Mesodermal cell (in vitro differentiated cells): Measurements from ENCODE around the gene NEK5.

ENCODE experiments used
- H3K27ac ChIP-seq: 2 replicates; pipeline ENCODE4 v1.7.0; 2013; ENCODE audit warnings: mild to moderate bottlenecking, low read depth, low read length, moderate library complexity; ENCODE audit not compliant: severe bottlenecking
- H3K36me3 ChIP-seq: 2 replicates; pipeline ENCODE4 v1.7.1; 2013; ENCODE audit warnings: mild to moderate bottlenecking, low read length, moderate library complexity; ENCODE audit not compliant: control insufficient read depth, insufficient read depth
- H3K4me1 ChIP-seq: one replicate; pipeline ENCODE4 v1.7.1; 2013; ENCODE audit warnings: mild to moderate bottlenecking, low read length; ENCODE audit not compliant: insufficient read depth, control insufficient read depth, poor library complexity, severe bottlenecking
- H3K4me3 ChIP-seq: 2 replicates; pipeline ENCODE4 v1.7.0; 2013; ENCODE audit warnings: low read length, control low read depth, mild to moderate bottlenecking; ENCODE audit not compliant: insufficient read depth, poor library complexity, severe bottlenecking; ENCODE audit errors: extremely low read depth
- H3K9me3 ChIP-seq: 2 replicates; pipeline ENCODE4 v1.7.1; 2013; ENCODE audit warnings: mild to moderate bottlenecking, low read length, moderate library complexity; ENCODE audit not compliant: control insufficient read depth
- WGBS, 2 experiments: methylation state at CpG; one replicate each; pipeline ENCODE4 v1.1.5; 2013; ENCODE audit warnings: missing lambda C conversion rate in 2 of 2; ENCODE audit not compliant: insufficient coverage in 2 of 2; 5-methylcytosine and 5-hydroxymethylcytosine counted together

NEK5 gene

GRCh38 chr13:52162279-52163101 is 33.6 kb upstream of the NEK5 start:
- Histone ChIP-seq H3K4me1 (peaks cover 24% of the 10 kb centered on the region), H3K36me3 (peaks cover 8% of the 10 kb centered on the region), H3K9me3 (no peaks in the 10 kb centered on the region), H3K27ac (peak overlapping the region; percentile 76), H3K4me3 (no peak overlapping the region)
- WGBS, 2 experiments, result 75% methylated on average over 2 of the region's 5 CpGs; no CpG with 5 or more reads in 1 of the 2 experiments

DNA sequence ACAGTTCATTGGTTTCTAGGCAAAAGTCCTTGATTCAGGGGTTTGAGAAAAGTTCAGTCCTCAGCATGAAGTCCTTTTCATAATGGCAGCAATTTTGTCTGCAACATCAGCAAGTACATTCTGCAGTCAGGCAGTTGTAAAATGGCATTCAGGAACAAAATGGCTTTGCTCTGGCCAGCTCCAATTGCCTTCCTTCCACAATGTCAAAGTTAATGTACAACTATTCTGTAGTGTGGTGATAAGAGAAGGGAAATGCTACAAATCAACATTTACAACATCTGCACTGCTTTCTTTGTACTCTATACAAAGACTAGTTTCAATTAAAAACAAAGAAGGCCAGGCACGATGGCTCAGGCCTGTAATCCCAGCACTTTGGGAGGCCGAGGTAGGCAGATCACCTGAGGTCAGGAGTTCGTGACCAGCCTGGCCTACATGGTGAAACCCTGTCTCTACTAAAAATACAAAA is 32.3 kb upstream of the NEK5 start:
- Histone ChIP-seq H3K27ac (no peak overlapping the region), H3K4me3 (no peak overlapping the region), H3K36me3 (peaks cover 4% of the 10 kb centered on the region), H3K9me3 (no peaks in the 10 kb centered on the region), H3K4me1 (peaks cover 24% of the 10 kb centered on the region)
- 73 to 92% methylated on average over 2 to 3 of the region's 3 CpGs for whole genome bisulfite sequencing, 2 experiments

- peaks cover 24% of the 10 kb centered on the region for H3K4me1 ChIP-seq
- H3K9me3 ChIP-seq, result no peaks in the 10 kb centered on the region
- peaks cover 3% of the 10 kb centered on the region for H3K36me3 ChIP-seq
- H3K4me3 ChIP-seq, result no peak overlapping the region
- WGBS, 2 experiments, result 89 to 94% methylated on average over 4 of the region's 6 CpGs
- no peak overlapping the region for H3K27ac ChIP-seq
Observed at GRCh38 chr13:52160506-52160905, 31.6 kb upstream of the NEK5 start.

- Histone ChIP-seq H3K4me3 (no peak overlapping the region), H3K9me3 (no peaks in the 10 kb centered on the region), H3K4me1 (peaks cover 24% of the 10 kb centered on the region), H3K36me3 (peaks cover 6% of the 10 kb centered on the region), H3K27ac (no peak overlapping the region)
- 93 to 97% methylated on average over 6 of the region's 6 CpGs for WGBS, 2 experiments
Observed at GRCh38 chr13:52160053-52160452, 31.2 kb upstream of the NEK5 start.

DNA sequence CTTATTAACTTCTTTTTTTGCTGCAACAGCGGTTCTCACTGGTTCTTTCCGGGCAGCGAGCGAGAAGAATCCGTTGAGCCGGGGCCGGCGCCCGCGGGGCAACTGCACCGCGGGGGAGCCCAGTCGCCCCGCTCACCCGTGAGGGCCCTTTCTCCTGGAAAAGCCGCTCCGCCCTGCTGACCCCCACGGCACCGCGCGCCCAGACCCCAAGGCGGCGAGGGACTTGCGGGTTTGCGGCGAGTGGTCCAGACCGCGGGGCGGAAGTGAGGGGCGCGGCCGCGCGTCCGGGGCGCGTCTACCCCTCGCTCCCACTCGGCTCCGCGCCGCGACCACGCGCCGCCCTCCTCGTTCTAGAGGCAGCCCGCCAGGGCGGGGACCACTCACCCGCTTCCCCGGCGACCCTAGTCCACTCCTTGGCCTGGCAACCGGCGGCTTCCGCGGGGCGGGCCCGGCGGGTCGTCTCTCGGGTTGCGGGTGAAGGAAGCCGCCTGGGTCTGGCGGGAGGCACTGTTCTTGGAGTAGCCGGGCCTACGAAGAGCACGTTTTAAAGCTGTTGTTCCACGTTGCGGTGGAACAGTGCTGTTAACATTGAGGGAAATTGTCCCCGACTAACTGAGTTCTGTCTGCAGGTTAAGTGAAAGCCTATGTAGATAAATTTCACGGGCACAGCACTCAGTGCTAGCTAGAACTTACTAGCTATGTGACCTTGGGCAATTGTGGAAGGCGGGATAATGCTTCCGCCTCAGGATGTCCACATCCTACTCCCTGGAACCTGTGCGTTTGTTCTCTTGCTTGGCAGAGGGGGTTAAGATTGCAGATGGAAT is 30.5 kb upstream of the NEK5 start, which contains the start of gene NEK3:
NEK3 (minus strand) TSS at position 439 of the 824 bp plus-strand sequence. CDS start 3,406 bp downstream, outside the sequence.
- Histone ChIP-seq H3K4me1 (peaks cover 24% of the 10 kb centered on the region), H3K36me3 (peaks cover 6% of the 10 kb centered on the region), H3K9me3 (no peaks in the 10 kb centered on the region), H3K27ac (peak within 1 kb of the TSS; percentile 45), H3K4me3 (peak within 1 kb of the TSS; percentile 73)
- WGBS, 2 experiments, result 3 to 6% methylated on average over 53 to 67 of the region's 74 CpGs

GRCh38 chr13:52158629-52159158 is 29.8 kb upstream of the NEK5 start:
- H3K4me1 ChIP-seq, result peaks cover 24% of the 10 kb centered on the region
- no peaks in the 10 kb centered on the region for H3K9me3 ChIP-seq
- 9 to 21% methylated on average over 8 to 15 of the region's 17 CpGs for WGBS, 2 experiments
- peak overlapping the region; percentile 73 for H3K4me3 ChIP-seq
- peak overlapping the region; percentile 45 for H3K27ac ChIP-seq
- H3K36me3 ChIP-seq, result peaks cover 6% of the 10 kb centered on the region

GRCh38 chr13:52156724-52157261 is 27.9 kb upstream of the NEK5 start:
- Histone ChIP-seq H3K27ac (peak overlapping the region; percentile 31), H3K9me3 (no peaks in the 10 kb centered on the region), H3K36me3 (peaks cover 8% of the 10 kb centered on the region), H3K4me3 (no peak overlapping the region), H3K4me1 (peaks cover 13% of the 10 kb centered on the region)
- WGBS, 2 experiments, result no CpG with 5 or more reads among the region's 1 CpG

GRCh38 chr13:52155177-52155576 is 26.3 kb upstream of the NEK5 start:
- Histone ChIP-seq H3K4me3 (no peak overlapping the region), H3K4me1 (peaks cover 4% of the 10 kb centered on the region), H3K36me3 (peaks cover 14% of the 10 kb centered on the region), H3K9me3 (no peaks in the 10 kb centered on the region), H3K27ac (no peak overlapping the region)
- no CpG with 5 or more reads among the region's 1 CpG for WGBS, 2 experiments

- Histone ChIP-seq H3K4me3 (no peak overlapping the region), H3K9me3 (no peaks in the 10 kb centered on the region), H3K27ac (no peak overlapping the region), H3K36me3 (peaks cover 27% of the 10 kb centered on the region), H3K4me1 (no peaks in the 10 kb centered on the region)
- WGBS, 2 experiments, result no CpG with 5 or more reads among the region's 1 CpG
Observed at GRCh38 chr13:52147225-52147624, 18.4 kb upstream of the NEK5 start.

- Histone ChIP-seq H3K9me3 (no peaks in the 10 kb centered on the region), H3K36me3 (peaks cover 23% of the 10 kb centered on the region), H3K27ac (no peak overlapping the region), H3K4me3 (no peak overlapping the region), H3K4me1 (no peaks in the 10 kb centered on the region)
- 92 to 93% methylated on average over 2 of the region's 2 CpGs for WGBS, 2 experiments
Observed at GRCh38 chr13:52141299-52141698, 12.4 kb upstream of the NEK5 start.
